Panc1 (cell line): ENCODE data around the gene DSCAM.

Source experiments
- POLR2AphosphoS5 ChIP-seq: IDR thresholded peaks from 2 replicates; pipeline ENCODE4 v1.6.1; 2012; ENCODE audit warnings: mild to moderate bottlenecking, low read depth, low read length, moderate library complexity
- SIN3A ChIP-seq: IDR thresholded peaks from 2 replicates; pipeline ENCODE4 v1.6.1; 2012; ENCODE audit warnings: low read depth, mild to moderate bottlenecking, low read length, moderate library complexity, borderline replicate concordance; ENCODE audit not compliant: insufficient read depth
- TF ChIP-seq, protein P1 (sequence below), 2 experiments: IDR thresholded peaks; 2 replicates each; pipeline ENCODE4 v1.6.1; 2011 to 2012; ENCODE audit warnings: low read depth in 2 of 2, control low read depth in 1 of 2, low read length in 1 of 2, mild to moderate bottlenecking in 1 of 2, moderate library complexity in 1 of 2; ENCODE audit not compliant: insufficient read depth in 1 of 2
- TF ChIP-seq, protein P2 (sequence below): fragments of 450-650 bp; IDR thresholded peaks from 2 replicates; pipeline ENCODE4 v1.5.1; 2017; ENCODE audit warnings: mild to moderate bottlenecking

GRCh38 chr21:40208206-40208947 is 638.6 kb downstream of the DSCAM start:
- TF ChIP-seq, protein P1, sequence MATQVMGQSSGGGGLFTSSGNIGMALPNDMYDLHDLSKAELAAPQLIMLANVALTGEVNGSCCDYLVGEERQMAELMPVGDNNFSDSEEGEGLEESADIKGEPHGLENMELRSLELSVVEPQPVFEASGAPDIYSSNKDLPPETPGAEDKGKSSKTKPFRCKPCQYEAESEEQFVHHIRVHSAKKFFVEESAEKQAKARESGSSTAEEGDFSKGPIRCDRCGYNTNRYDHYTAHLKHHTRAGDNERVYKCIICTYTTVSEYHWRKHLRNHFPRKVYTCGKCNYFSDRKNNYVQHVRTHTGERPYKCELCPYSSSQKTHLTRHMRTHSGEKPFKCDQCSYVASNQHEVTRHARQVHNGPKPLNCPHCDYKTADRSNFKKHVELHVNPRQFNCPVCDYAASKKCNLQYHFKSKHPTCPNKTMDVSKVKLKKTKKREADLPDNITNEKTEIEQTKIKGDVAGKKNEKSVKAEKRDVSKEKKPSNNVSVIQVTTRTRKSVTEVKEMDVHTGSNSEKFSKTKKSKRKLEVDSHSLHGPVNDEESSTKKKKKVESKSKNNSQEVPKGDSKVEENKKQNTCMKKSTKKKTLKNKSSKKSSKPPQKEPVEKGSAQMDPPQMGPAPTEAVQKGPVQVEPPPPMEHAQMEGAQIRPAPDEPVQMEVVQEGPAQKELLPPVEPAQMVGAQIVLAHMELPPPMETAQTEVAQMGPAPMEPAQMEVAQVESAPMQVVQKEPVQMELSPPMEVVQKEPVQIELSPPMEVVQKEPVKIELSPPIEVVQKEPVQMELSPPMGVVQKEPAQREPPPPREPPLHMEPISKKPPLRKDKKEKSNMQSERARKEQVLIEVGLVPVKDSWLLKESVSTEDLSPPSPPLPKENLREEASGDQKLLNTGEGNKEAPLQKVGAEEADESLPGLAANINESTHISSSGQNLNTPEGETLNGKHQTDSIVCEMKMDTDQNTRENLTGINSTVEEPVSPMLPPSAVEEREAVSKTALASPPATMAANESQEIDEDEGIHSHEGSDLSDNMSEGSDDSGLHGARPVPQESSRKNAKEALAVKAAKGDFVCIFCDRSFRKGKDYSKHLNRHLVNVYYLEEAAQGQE (IDR thresholded peaks at IDR 0.05; ENCODE audit: insufficient read depth in 1 of 2, low read depth in 2 of 2, low read length in 1 of 2): no peak
- TF ChIP-seq POLR2AphosphoS5 (no peak), SIN3A (no peak)
- TF ChIP-seq, protein P2, sequence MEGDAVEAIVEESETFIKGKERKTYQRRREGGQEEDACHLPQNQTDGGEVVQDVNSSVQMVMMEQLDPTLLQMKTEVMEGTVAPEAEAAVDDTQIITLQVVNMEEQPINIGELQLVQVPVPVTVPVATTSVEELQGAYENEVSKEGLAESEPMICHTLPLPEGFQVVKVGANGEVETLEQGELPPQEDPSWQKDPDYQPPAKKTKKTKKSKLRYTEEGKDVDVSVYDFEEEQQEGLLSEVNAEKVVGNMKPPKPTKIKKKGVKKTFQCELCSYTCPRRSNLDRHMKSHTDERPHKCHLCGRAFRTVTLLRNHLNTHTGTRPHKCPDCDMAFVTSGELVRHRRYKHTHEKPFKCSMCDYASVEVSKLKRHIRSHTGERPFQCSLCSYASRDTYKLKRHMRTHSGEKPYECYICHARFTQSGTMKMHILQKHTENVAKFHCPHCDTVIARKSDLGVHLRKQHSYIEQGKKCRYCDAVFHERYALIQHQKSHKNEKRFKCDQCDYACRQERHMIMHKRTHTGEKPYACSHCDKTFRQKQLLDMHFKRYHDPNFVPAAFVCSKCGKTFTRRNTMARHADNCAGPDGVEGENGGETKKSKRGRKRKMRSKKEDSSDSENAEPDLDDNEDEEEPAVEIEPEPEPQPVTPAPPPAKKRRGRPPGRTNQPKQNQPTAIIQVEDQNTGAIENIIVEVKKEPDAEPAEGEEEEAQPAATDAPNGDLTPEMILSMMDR: no peak
